NCI-H748 (cell line): ENCODE data around the gene PRDX5.

Experiments
- DNase-seq: peaks from one replicate; lab custom pipeline; 2025; ENCODE audit not compliant: unreplicated experiment; lab: John Stamatoyannopoulos, UW

The PRDX5 gene

DNA sequence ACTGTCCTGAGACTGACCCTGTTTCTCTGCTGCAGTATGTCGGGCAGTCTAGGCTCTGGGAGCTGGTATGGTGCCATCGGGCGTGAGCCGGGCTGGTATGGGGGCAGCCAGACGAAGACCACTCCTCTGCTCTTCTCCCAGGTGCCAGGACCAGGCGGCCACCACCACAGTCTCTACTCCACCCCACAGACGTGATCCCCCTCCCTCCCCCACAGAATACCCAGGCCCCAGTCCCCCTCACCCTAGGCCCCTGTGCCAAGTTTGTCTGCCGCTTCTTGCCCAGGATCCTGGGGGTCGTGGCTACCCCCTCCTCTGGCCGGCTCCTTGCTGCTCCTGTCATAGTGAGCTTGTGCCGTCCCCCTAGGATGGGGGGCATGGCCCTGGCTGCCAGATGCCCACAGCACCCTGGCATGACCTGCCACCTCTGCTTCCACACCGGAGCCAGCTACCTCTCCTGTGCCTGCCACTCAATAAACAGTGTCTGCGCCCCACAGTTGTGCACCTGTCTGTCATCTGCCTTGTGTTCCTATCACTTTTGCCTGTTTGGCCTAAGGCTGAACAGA, 28.8 kb upstream of the PRDX5 start:
- no peak for DNase-seq

DNA sequence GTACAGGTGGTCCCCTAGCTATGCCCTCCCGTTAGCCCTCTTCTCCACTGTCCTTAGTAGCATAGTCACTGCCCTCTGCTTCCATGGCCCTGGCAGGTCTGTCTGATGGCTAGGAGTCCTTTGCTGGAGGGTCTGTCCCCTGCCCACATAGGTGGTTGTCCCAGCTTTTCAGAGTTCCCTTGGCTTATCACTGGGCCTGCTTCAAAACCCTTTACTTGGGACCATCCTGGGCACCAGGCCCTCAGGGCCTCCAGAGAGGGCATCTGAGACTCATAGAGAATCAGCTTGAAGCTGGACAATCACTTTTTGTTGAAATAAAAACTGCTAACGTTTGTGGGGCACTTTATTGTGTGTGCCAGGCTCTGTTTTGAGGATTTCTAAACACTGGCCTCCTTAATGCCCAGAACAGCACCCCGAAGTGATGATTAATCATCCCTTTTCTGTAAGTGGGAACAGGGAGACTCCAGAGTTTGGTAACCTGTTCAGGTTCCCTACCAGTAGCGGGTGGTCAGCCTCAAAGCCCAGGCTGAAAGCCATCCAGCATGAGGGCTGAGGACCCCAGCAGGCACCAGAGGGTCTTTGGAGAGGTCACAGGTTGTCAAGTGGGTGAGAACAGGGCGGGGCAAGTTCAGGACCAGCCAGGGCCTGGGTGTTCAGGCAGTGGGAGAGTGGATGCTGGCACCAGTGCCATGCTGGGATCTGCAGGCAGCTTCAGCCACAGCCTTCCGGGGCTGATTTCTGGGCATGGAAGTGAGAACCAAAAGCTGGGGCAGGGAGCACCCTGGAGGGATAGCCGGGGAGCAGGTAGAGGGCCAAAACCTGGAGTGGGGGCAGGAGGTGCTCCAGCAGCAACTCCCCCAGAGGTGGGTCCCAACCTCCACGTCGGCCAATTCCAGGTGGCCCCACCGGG, 27.3 kb upstream of the PRDX5 start:
- DNase-seq, result no peak

DNA sequence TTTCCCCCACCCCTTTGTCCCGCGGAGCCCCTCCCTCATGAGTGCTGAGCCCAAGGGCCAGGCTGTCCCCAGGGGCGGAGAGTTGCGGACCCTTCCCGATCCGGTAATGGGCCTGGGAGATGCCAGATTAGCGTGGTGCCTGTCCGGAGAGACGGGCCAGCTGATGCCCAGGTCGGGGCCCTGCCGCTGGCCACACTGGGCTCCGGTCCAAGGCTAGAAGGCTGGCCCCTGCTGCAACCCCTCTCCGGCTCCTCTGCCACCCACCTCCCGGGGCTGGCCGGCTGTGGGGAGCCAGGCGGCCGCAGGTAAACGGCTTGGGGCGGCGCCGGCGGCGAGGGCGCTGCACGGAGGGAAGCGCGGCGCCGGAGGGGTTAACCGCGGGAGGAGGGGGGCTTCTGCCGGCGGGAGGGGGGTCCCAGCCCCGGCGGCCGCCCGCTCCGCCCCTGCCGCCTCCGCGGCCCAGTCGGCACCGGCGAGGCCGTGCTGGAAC, 26.6 kb upstream of the PRDX5 start, which contains the start of gene KCNK4:
Gene KCNK4 (plus strand): TSS at position 41 of the 490 bp plus-strand sequence. CDS start 1,717 bp downstream, outside the sequence.
- DNase-seq, result no peak

DNA sequence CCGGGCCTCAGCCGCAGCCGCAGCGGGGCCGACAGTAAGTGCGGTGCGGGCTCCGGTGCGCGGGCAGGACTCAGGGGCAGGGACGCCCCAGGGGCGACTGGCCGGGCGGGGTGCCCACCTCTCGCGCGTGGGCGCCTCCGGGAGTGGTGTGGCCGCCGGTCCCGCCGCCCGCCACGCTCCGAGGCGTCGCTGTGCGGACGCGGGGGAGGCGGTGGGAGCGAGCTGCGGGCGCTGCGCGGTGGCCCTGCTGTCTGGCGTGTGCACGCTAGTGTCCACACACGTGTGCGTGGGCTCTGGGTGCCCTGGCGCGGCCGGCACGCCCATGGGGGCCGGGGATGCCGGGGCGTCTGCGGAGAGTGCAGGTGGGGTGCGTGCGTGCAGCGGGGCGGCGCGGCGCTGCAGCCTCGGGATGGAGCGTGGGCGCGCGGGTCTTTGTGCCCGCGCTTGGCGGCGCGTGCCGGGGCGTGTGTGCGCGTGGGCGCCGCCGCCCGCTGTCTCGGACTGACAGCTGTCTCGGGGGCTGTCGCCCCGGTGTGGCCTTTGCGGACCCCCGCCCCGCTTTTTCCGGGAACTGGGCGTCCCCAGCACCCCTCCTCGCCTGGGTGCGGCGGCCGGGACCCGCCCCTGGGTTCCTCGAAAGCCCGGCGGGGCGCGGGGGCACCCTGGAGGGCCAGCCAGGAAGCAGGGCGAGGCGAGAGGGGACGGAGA, 26.0 kb upstream of the PRDX5 start:
- no peak for DNase-seq

DNA sequence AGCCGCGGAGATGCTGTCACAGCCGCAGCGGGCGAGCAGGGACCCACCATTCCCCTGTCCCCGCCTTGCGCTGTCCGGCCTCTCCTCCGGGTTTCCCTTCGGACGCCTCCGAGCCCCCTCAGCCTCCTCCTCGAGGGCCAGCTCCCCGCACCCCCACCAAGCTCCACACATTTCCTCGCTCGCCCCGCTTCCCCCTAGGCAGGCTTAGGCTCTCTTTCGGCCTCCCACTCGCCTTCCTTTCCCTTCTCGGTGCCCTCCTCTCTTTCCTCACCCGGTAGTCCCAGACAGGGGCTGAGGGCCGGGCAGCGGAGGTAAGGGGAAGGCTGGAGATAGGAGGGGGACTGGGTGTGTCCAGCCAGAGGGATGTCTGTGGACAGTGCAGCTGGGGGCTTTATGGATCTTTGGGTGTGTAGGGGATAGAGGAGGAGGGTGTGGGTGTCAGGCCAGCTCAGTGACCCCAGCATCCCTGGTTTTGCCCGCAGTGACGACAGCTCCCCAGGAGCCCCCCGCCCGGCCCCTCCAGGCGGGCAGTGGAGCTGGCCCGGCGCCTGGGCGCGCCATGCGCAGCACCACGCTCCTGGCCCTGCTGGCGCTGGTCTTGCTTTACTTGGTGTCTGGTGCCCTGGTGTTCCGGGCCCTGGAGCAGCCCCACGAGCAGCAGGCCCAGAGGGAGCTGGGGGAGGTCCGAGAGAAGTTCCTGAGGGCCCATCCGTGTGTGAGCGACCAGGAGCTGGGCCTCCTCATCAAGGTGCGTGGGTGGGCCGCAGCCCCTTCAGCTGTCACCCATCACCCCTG, 25.3 kb upstream of the PRDX5 start:
- no peak for DNase-seq

DNA sequence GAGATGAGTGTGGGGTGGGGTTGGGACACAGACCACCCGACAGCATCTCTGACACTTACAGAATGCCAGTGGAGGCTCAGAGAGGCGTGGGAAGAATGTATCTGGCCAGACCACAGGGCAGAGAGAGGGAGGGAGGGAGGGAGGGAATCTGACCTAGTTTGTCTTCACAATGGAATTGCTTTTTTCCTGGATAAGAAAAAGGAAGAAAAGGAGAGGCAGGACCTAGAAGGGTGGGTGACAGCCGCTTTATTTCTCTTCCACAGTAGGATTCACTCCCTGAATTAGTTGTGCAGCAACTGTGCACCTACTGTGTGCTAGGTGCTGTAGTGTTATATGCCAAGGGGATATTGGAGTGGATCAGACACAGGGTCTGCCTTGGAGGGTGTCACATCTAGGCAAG, 23.1 kb upstream of the PRDX5 start:
- no peak for DNase-seq

DNA sequence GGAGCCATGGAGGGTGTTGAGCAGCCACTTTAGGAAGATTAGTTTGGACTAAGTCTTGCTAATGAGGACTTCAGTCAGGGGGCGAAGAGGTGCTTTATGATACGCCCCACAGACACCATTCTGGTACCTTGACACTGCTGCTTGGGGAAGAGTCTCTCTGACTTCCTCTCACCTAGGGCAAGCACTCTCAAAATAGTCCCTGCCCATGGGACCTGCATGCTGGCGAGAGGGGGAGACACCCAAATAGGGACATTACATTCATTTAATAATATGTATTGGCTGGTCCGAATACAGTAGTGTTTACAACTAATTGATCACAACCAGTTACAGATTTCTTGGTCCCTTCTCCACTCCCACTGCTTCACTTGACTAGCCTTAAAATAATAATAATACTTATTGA, 22.2 kb upstream of the PRDX5 start:
- DNase-seq, result no peak

DNA sequence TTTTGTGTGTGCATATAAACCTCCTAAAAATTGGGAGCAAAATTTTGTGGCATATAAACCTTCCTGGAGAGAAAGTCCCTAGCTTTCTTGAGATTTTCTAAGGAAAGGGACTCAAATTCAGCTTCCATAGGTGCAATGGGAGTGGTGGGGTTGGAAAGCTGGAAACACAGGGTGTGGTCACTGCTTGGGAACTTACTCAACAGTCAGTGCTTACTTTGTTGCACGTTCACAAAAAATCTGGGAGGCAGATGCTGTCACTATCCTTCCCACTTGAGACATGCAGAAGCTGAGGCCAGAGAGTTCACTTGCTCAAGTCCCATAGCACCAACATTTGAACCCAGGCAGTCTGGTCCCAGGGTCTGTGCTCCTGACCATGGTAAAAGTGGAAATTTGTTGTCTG, 21.7 kb upstream of the PRDX5 start:
- DNase-seq, result no peak

DNA sequence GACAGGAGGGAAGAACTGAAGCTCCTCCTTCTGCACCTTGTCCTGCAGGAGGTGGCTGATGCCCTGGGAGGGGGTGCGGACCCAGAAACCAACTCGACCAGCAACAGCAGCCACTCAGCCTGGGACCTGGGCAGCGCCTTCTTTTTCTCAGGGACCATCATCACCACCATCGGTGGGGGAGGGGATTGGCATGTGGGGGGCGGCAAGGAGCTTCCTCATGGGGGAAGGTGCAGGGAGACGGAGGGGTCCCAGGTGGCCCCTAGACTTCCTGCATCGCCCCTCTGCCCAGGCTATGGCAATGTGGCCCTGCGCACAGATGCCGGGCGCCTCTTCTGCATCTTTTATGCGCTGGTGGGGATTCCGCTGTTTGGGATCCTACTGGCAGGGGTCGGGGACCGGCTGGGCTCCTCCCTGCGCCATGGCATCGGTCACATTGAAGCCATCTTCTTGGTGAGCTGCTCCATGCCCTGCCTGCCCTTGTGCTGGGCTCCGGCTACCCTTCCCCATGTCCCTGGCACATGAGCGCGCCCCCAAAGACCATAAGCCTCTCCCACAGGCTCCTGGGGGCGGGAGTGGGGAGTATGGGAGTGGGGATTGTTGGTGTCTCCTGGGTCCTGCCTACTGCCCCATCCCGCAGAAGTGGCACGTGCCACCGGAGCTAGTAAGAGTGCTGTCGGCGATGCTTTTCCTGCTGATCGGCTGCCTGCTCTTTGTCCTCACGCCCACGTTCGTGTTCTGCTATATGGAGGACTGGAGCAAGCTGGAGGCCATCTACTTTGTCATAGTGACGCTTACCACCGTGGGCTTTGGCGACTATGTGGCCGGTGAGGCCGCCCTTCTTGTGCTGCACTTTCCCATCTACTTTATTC, 20.9 kb upstream of the PRDX5 start:
- no peak for DNase-seq

DNA sequence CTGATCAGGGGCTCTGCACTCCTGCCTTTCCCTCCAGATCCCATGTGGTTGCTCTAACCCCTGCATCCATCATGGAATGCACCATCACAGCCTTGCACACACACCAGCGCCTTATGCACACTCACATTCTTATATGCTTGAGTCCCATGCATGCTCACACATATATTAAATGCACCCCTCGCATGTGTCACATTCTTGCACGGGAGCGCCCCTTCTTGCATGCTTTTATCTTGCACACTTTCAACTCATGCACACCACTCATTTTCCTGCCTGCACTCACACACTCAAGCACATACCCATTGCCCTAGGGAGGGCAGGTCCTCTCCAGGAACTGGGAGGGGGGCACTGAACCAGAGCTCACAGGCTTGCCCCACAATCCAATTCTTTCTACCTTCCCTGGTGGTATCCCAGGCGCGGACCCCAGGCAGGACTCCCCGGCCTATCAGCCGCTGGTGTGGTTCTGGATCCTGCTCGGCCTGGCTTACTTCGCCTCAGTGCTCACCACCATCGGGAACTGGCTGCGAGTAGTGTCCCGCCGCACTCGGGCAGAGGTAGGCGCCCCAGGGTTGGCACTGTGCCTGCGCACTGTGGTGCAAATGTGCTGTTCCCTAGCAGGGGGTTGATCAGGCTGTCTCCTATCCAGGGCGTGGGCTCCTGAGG, 20.1 kb upstream of the PRDX5 start:
- no peak for DNase-seq

DNA sequence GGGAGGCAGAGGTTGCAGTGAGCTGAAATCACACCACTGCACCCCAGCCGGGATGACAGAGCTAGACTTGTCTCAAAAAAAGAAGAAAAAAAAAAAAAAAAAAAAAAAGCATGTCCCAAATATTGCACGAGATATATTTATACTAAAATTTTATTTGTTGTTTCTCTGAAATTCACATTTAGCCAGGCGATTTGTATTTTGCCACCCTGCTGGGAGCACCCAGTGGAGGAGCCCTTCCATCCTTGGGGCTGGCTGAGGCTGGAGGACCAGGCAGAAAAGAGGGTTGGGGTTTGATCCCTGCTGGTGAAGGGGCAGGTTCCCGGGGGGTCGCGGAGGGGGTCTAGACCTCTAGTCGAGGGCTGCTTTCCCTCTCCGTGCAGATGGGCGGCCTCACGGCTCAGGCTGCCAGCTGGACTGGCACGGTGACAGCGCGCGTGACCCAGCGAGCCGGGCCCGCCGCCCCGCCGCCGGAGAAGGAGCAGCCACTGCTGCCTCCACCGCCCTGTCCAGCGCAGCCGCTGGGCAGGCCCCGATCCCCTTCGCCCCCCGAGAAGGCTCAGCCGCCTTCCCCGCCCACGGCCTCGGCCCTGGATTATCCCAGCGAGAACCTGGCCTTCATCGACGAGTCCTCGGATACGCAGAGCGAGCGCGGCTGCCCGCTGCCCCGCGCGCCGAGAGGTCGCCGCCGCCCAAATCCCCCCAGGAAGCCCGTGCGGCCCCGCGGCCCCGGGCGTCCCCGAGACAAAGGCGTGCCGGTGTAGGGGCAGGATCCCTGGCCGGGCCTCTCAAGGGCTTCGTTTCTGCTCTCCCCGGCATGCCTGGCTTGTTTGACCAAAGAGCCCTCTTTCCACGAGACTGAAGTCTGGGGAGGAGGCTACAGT, 18.7 kb upstream of the PRDX5 start:
- DNase-seq, result peak; percentile 42

DNA sequence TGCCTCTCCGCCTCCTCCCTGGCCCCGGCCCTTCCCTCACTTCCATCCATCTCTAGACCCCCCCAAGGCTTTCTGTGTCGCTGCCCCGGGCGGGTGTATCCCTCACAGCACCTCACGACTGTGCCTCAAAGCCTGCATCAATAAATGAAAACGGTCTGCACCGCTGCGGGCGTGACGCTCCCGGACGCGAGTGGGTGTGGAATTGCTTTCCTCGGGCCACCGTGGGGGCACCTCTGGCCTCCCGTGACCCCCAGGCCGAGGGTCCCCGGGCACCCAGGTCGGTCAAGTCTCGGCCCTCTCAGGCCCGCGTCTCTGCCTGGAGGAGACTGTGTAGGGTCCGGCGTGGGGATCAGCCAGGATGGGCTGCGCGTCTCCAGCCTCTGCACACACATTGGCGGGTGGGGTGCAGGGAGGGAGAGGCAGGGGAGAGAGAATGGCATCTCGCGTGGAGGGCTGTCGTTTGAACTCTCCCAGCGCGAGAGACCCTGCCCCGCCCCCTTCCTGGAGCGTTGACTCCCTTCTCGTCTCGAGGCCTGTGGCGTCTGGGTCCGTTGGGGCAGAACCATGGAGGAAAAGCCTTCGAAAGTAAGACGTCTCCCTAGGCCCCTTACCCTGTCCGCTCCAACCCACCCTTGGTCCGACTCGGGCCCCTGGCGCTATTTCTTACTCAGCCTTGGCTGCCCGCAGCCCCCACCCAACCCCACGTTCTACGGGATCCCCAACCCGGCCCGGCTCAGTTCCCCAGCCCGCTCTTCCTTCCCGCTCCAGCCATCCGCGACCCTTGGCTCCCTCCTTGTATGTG, 17.9 kb upstream of the PRDX5 start, which contains the start of gene CATSPERZ:
Gene CATSPERZ (plus strand): TSS at position 512 of the 802 bp plus-strand sequence. CDS start 53 bp downstream, at position 565.
- no peak for DNase-seq

DNA sequence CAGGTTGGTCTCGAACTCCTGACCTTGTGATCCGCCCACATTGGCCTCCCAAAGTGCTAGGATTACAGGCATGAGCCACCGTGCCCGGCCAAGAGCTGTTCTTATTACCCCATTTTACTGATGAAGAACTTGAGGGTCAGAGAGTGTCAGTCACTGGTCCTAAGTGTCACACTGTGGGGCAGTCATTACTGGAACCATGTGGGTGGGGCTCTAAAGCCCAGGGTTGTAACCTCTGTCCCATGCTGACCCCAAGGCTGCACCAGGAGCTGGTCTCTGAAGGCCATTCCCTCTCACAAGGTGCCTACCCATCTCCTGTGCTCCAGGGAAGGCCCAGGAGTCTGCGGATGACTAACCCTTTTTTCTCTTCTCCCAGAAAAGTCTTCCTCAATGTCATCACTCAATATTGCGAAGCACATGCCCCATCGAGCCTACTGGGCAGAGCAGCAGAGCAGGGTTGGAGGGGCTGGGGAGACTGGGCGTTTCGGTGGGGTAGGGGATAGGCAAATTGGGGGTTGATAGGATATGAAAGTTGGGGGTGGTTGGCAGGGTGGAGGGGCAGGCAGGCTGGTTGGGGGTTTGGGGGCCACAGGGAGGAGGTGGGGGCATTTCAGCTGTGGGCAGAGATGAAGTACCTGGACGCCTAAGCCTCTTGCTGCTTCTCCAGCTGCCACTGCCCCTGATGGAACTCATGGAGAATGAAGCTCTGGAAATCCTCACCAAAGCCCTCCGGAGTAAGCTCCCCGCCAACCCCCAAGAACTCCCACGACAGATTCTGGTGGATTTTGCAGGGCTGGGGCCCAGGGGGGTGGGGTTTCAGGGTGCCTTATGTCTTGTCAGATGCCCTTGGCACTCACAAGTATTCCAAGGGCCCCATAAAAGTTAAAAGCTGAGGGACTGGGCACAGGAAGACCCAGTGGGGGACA, 14.6 kb upstream of the PRDX5 start:
- DNase-seq, result no peak

DNA sequence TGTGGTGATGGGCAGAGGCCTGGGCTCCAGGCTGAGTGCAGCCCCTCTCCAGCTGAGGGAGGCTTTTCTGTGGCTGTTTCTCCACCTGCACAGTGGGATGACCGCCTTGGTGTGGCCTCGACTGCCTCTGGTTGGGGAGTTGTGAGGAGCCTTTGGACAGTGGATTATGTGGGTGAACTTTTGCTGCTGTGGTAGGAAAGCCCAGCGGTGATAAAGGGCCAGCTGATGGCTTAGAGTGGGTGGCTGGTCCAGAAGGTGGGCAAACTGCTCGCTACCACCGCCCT, 13.9 kb upstream of the PRDX5 start:
- DNase-seq, result no peak

DNA sequence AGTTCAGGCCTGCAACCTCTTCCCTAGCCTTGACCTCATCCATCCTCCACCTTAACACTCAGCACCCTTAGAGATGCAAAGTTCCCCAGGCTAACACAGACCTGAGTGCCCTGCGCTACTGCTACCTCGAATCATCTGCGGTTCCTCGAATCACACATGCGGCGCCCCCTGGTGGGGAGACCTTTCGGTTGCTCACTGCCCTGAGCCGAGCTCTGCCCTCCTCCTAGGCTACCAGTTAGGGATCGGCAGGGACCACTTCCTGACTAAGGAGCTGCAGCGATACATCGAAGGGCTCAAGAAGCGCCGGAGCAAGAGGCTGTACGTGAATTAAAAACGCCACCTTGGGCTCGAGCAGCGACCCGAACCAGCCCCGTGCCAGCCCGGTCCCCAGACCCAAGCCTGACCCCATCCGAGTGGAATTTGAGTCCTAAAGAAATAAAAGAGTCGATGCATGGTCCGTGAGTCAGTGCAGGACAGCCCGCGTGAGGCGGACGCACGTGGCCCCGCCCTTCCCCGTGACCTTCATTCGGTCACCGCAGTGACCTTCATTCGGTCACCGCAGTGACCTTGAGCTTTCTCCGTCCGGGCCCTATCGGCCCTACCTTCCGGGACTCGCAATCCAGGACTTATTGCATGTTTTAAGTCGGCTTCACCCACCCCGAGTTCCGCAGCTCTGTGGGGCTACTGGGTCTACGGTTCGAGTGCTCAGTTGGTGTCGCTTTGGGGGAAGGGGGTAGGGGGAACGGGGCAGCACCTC, 13.4 kb upstream of the PRDX5 start:
- peak; percentile 94 for DNase-seq
